Upper lobe of left lung (tissue), 4 donors: ENCODE results near the gene ARID4A.

ENCODE experiments used
- EP300 ChIP-seq, 4 donors: sonication (generic); formaldehyde crosslinking; IDR thresholded peaks; one replicate each; pipeline ENCODE4 v1.5.1; 2017; ENCODE audit warnings: antibody characterized with exemption in 4 of 4, control low read depth in 2 of 4
- POLR2A ChIP-seq, 4 donors: fragments of 450-650 bp; IDR thresholded peaks; one replicate each; pipeline ENCODE4 v1.5.1; 2016 to 2017; ENCODE audit warnings: antibody characterized with exemption in 4 of 4, mild to moderate bottlenecking in 2 of 4
- POLR2AphosphoS5 ChIP-seq, 2 donors: sonication (generic); formaldehyde crosslinking; IDR thresholded peaks; one replicate each; pipeline ENCODE4 v1.5.1; 2017; ENCODE audit warnings: antibody characterized with exemption in 2 of 2
- TF ChIP-seq, protein P1 (sequence below), 6 experiments: fragments of 450-650 bp in 4 of 6; fragments of 200-600 bp in 2 of 6; sonication (generic) in 2 of 6; IDR thresholded peaks; one replicate each; pipeline ENCODE4 v1.5.1; 2016 to 2019; ENCODE audit warnings: antibody characterized with exemption in 6 of 6

DNA sequence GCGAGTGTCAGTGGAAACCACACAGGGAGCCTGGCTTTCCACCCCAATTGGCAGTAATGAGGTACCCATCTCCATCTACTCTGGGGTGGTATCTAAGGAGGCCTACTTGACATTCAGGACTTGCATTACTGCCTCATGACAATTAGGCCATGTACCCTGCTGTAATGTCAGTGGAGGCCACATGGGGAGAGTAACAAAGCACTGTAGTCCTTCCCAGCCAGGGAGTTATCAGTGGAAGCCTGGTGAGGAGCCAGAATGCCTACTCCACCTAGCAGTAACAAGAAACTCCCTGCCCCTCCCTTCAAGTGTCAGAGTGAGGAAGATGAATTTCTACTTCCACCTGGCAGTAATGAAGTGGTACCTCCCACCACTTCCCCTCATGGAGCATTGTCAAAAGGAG lies 116.5 kb downstream of the ARID4A start:
- TF ChIP-seq, protein P1, sequence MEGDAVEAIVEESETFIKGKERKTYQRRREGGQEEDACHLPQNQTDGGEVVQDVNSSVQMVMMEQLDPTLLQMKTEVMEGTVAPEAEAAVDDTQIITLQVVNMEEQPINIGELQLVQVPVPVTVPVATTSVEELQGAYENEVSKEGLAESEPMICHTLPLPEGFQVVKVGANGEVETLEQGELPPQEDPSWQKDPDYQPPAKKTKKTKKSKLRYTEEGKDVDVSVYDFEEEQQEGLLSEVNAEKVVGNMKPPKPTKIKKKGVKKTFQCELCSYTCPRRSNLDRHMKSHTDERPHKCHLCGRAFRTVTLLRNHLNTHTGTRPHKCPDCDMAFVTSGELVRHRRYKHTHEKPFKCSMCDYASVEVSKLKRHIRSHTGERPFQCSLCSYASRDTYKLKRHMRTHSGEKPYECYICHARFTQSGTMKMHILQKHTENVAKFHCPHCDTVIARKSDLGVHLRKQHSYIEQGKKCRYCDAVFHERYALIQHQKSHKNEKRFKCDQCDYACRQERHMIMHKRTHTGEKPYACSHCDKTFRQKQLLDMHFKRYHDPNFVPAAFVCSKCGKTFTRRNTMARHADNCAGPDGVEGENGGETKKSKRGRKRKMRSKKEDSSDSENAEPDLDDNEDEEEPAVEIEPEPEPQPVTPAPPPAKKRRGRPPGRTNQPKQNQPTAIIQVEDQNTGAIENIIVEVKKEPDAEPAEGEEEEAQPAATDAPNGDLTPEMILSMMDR (IDR thresholded peaks at IDR 0.05): no peak
- TF ChIP-seq EP300 (IDR thresholded peaks at IDR 0.05) (no peak), POLR2AphosphoS5 (IDR thresholded peaks at IDR 0.05) (no peak), POLR2A (IDR thresholded peaks at IDR 0.05) (no peak)
